WTC11 (cell line): Measurements from ENCODE around the gene SLBP. TPM values are rescaled to one million over a fixed set of nuclear protein-coding genes. Genes with fewer than 3 reads are reported as not detected.

Experiments used
- ATAC-seq: fragments of 200-7000 bp; cut with Tn5 transposase; 2 replicates; pipeline ENCODE4 v1.10.0; 2021; ENCODE audit warnings: mild to moderate bottlenecking, moderate library complexity
- CTCF ChIA-PET: fragments of 300-600 bp; sonication (Branson Sonifier 250); formaldehyde crosslinking; loops from one replicate; lab custom pipeline; 2021; ENCODE audit warnings: antibody characterized with exemption; lab: Charles Lee
- POLR2A ChIA-PET: fragments of 350-600 bp; sonication (Branson Sonifier 250); formaldehyde crosslinking; loops from one replicate; lab custom pipeline; 2021; ENCODE audit warnings: antibody characterized with exemption; lab: Charles Lee
- DNase-seq: peaks from one replicate; pipeline ENCODE4 v3.0.0; 2021; ENCODE audit warnings: low spot score
- H3K27ac Mint-ChIP-seq: 2 replicates; pipeline ENCODE4 v1.8.0; 2021; ENCODE audit warnings: mixed read lengths
- H3K27me3 Mint-ChIP-seq: 2 replicates; pipeline ENCODE4 v1.8.0; 2021; ENCODE audit warnings: low read depth, mild to moderate bottlenecking, moderate library complexity, mixed read lengths
- H3K36me3 Mint-ChIP-seq: 2 replicates; pipeline ENCODE4 v1.8.0; 2021; ENCODE audit warnings: mixed read lengths
- H3K4me1 Mint-ChIP-seq: 2 replicates; pipeline ENCODE4 v1.8.0; 2022; ENCODE audit warnings: mixed read lengths
- H3K4me3 Mint-ChIP-seq: 2 replicates; pipeline ENCODE4 v1.8.0; 2021; ENCODE audit warnings: mild to moderate bottlenecking, moderate library complexity, mixed read lengths
- H3K9me3 Mint-ChIP-seq: 2 replicates; pipeline ENCODE4 v1.8.0; 2021; ENCODE audit warnings: mixed read lengths
- PRRX2 ChIP-seq: fragments of 250-450 bp; sonication (Bioruptor Pico); IDR thresholded peaks from 2 replicates; pipeline ENCODE4 v1.8.0; 2021; ENCODE audit warnings: mild to moderate bottlenecking
- RORB ChIP-seq: fragments of 250-450 bp; sonication (Bioruptor Pico); IDR thresholded peaks from 2 replicates; pipeline ENCODE4 v1.9.0; 2021; ENCODE audit warnings: mild to moderate bottlenecking
- SP1 ChIP-seq: sonication (generic); formaldehyde crosslinking; conservative IDR thresholded peaks from 2 replicates; pipeline ENCODE4 v1.8.1; 2022; ENCODE audit warnings: missing genetic modification reagents
- ZNF121 ChIP-seq: sonication (generic); formaldehyde crosslinking; IDR thresholded peaks from 2 replicates; pipeline ENCODE4 v1.8.0; 2023; ENCODE audit warnings: missing genetic modification reagents
- ZNF396 ChIP-seq: fragments of 250-450 bp; sonication (Bioruptor Pico); IDR thresholded peaks from 2 replicates; pipeline ENCODE4 v1.8.0; 2021; ENCODE audit warnings: mild to moderate bottlenecking, moderate library complexity, borderline replicate concordance
- total RNA-seq: library from RNA; stranded (reverse); gene quantifications from 3 replicates; pipeline ENCODE4 v1.2.3, GENCODE V29; 2021
- TF ChIP-seq, protein P1 (sequence below): sonication (generic); formaldehyde crosslinking; IDR thresholded peaks from 2 replicates; pipeline ENCODE4 v1.8.0; 2022; ENCODE audit warnings: mild to moderate bottlenecking, missing genetic modification reagents
- TF ChIP-seq, protein P2 (sequence below): sonication (generic); formaldehyde crosslinking; IDR thresholded peaks from 2 replicates; pipeline ENCODE4 v1.8.1; 2023; ENCODE audit warnings: mild to moderate bottlenecking, missing genetic modification reagents
- TF ChIP-seq, protein P3 (sequence below): fragments of 250-450 bp; sonication (Bioruptor Pico); IDR thresholded peaks from 2 replicates; pipeline ENCODE4 v1.9.0; 2021; ENCODE audit warnings: mild to moderate bottlenecking
- TF ChIP-seq, protein P4 (sequence below): fragments of 250-450 bp; sonication (Bioruptor Pico); conservative IDR thresholded peaks from 2 replicates; pipeline ENCODE4 v1.9.0; 2021; ENCODE audit warnings: mild to moderate bottlenecking
- TF ChIP-seq, protein P5 (sequence below): sonication (generic); formaldehyde crosslinking; IDR thresholded peaks from 2 replicates; pipeline ENCODE4 v1.8.0; 2023; ENCODE audit warnings: missing genetic modification reagents, mild to moderate bottlenecking, borderline replicate concordance
- TF ChIP-seq, protein P6 (sequence below): sonication (generic); formaldehyde crosslinking; IDR thresholded peaks from 2 replicates; pipeline ENCODE4 v1.8.1; 2023; ENCODE audit warnings: mild to moderate bottlenecking, missing genetic modification reagents, borderline replicate concordance

SLBP gene
- total RNA-seq, 1 experiment from 2014 or later, result 40.2 TPM

DNA sequence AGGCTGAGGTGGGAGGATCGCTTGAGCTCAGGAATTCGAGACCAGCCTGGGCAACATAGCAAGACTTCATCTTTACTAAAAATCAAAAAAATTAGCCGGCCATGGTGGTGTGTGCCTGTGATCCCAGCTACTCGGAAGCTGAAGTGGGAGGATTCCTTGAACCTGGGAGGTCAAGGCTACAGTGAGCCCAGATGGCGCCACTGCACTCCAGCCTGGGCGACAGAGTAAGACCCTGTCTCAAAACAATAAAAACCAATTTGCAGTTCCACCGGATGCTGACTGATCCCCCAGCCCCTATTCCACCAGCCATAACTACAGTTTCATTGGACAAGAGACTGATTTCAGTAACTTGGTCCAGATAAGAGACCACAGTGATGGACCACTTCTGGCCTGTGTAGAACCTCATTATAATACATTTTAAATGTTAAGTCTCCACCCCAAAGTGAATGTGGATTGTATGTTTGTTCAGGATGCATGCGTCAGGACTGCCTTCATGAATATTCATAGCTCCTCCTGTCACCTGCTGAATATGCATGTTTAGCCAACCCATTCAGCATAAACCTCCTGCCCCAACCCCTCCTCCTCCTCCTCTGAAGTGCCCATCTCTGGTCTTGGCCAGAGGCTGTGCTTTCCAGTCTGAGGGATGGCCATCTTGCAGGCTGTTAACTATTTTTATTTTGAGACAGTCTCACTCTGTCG, 2.3 kb upstream of the SLBP start:
- Mint-ChIP-seq H3K4me3 (peak overlapping the region; percentile 95; the same call in 1 of the 2 replicates), H3K27ac (peak overlapping the region; percentile 74), H3K36me3 (peaks cover 18% of the 10 kb centered on the region), H3K4me1 (peaks cover 31% of the 10 kb centered on the region), H3K27me3 (peaks cover 2% of the 10 kb centered on the region; the same call in 1 of the 2 replicates), H3K9me3 (no peaks in the 10 kb centered on the region)
- ATAC-seq (peak; percentile 4), DNase-seq (no peak)
- TF ChIP-seq, protein P1, sequence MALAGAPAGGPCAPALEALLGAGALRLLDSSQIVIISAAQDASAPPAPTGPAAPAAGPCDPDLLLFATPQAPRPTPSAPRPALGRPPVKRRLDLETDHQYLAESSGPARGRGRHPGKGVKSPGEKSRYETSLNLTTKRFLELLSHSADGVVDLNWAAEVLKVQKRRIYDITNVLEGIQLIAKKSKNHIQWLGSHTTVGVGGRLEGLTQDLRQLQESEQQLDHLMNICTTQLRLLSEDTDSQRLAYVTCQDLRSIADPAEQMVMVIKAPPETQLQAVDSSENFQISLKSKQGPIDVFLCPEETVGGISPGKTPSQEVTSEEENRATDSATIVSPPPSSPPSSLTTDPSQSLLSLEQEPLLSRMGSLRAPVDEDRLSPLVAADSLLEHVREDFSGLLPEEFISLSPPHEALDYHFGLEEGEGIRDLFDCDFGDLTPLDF (CRISPR knock-in tag), result no peak
- peak; percentile 74; the same call in 1 of the 2 replicates for TF ChIP-seq ZNF121 (CRISPR knock-in tag)
- ChIA-PET POLR2A (no interaction called here), CTCF (interaction anchor here (1.0 to 3.4 kb wide), 4 partner anchors 12 to 34 kb away, joined by 4 to 24 read pairs (median 6); no protein-coding TSS in a partner anchor)

DNA sequence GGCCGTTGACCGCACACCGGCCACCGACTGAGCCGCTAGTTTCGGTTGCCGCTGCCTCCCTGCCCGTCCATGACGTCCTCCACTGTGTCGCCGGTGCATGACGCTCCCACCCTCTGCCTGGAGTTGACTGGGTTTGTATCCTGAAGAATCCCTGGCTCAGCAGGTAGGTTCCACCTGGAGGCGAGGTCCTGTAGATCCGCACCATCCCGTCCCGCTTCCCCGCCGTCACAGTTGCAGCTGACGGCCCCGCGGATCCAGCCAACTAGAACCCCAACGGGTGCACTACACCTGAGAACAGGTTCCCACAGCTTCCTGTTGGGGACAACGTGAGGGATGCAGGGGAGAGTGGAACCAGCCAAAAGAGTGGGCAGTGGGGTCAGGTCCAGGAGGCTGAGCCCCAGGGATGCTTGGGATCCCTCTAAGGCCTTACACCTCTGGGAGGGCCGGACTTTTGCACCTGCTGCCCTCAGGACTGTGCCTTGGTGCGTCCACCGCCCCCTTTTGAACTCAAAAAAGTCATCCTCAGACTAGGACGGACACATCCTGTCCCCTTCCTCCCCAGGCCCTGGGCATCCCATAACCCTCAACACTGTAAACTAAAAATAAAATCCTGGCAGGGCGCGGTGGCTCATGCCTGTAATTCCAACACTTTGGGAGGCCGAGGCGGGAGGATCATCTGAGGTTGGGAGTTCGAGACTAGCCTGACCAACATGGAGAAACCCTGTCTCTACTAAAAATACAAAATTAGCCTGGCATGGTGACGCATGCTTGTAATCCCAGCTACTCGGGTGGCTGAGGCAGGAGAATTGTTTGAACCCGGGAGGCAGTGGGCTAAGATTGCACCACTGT, 1.1 kb upstream of the SLBP start:
- TF ChIP-seq ZNF396, result no peak
- no peak for TF ChIP-seq SP1 (CRISPR knock-in tag)
- CTCF ChIA-PET, result interaction anchor here (1.1 to 3.4 kb wide), 6 partner anchors 13 to 55 kb away, joined by 3 to 24 read pairs (median 6); no protein-coding TSS in a partner anchor
- peak; percentile 69 for DNase-seq

DNA sequence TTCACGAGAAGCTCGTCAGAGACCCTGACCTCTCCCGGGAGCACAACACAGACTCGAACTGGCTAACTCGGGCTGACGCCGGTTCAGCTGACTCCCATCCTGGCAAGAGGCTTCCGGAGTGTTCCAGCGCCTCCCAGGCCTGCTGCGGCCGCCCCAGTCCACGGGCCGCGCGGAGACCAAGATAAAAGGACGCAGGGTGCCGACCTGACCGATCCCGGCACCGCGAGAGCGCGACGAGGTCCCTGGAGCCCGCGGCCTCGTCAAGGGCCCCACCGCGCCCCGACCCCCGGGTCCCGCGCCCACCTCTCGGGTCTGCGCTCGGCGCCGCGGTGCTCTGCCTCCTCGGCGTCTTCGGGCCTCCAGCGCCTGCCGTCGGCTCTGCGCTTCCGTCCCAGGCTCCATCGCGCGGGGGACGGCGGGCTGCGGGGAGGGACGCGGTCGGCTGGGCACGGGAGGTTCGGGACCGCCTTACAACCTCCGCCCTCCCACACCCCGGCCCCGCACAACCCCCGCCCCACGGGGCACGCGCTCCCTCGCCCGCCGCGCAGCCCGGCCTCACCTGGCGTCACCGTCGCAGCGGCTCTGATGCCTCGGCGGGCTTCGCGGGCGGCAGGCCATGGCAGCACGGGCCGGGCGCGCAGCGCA, 426 bp downstream of the SLBP start:
- ATAC-seq (peak; percentile 8), DNase-seq (peak; percentile 43)
- Mint-ChIP-seq H3K4me3 (peak overlapping the region; percentile 94), H3K36me3 (peaks cover 17% of the 10 kb centered on the region), H3K9me3 (no peaks in the 10 kb centered on the region), H3K27ac (peak overlapping the region; percentile 95), H3K4me1 (peaks cover 27% of the 10 kb centered on the region), H3K27me3 (peaks cover 2% of the 10 kb centered on the region; the same call in 1 of the 2 replicates)
- POLR2A ChIA-PET, result interaction anchor here (0.9 to 1.8 kb wide), 3 partner anchors 9 to 33 kb away, joined by 3 to 16 read pairs (median 4); partner anchors contain the start of genes TACC3 and TMEM129
- CTCF ChIA-PET, result interaction anchor here (1.3 to 3.4 kb wide), 5 partner anchors 15 to 199 kb away, joined by 3 to 24 read pairs (median 5); no protein-coding TSS in a partner anchor
- TF ChIP-seq, protein P2, sequence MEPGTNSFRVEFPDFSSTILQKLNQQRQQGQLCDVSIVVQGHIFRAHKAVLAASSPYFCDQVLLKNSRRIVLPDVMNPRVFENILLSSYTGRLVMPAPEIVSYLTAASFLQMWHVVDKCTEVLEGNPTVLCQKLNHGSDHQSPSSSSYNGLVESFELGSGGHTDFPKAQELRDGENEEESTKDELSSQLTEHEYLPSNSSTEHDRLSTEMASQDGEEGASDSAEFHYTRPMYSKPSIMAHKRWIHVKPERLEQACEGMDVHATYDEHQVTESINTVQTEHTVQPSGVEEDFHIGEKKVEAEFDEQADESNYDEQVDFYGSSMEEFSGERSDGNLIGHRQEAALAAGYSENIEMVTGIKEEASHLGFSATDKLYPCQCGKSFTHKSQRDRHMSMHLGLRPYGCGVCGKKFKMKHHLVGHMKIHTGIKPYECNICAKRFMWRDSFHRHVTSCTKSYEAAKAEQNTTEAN (CRISPR knock-in tag), result no peak
- TF ChIP-seq, protein P3, sequence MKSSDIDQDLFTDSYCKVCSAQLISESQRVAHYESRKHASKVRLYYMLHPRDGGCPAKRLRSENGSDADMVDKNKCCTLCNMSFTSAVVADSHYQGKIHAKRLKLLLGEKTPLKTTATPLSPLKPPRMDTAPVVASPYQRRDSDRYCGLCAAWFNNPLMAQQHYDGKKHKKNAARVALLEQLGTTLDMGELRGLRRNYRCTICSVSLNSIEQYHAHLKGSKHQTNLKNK (CRISPR knock-in tag), result no peak
- TF ChIP-seq, protein P4, sequence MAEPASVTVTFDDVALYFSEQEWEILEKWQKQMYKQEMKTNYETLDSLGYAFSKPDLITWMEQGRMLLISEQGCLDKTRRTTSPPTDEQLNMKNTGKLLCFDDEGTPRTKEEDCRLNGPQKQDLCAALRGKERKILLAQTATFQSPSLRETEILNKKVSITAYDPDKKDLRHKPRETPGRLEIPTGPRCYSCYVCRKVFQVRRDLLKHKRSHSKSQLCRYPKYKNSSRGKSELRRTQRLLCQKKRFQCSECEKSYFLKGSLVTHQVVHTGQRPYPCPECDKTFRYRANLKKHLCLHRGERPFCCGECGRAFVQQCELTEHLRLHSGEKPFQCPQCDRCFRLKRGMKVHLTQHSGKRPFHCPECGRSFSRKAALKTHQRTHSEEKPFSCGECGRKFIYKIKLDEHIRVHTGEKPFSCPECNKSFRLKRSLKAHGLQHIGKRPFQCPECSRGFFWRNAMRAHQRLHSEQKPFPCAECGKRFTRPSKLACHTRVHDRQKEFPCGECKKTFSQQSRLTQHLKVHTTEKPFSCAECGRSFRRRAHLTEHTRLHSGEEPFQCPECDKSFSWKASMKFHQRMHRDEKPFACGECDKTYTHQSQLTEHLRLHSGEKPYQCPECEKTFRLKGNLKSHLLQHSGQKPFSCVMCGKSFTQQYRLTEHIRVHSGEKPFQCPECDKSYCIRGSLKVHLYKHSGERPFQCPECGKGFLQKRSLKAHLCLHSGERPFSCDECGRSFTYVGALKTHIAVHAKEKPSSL (CRISPR knock-in tag), result no peak
- TF ChIP-seq, protein P5, sequence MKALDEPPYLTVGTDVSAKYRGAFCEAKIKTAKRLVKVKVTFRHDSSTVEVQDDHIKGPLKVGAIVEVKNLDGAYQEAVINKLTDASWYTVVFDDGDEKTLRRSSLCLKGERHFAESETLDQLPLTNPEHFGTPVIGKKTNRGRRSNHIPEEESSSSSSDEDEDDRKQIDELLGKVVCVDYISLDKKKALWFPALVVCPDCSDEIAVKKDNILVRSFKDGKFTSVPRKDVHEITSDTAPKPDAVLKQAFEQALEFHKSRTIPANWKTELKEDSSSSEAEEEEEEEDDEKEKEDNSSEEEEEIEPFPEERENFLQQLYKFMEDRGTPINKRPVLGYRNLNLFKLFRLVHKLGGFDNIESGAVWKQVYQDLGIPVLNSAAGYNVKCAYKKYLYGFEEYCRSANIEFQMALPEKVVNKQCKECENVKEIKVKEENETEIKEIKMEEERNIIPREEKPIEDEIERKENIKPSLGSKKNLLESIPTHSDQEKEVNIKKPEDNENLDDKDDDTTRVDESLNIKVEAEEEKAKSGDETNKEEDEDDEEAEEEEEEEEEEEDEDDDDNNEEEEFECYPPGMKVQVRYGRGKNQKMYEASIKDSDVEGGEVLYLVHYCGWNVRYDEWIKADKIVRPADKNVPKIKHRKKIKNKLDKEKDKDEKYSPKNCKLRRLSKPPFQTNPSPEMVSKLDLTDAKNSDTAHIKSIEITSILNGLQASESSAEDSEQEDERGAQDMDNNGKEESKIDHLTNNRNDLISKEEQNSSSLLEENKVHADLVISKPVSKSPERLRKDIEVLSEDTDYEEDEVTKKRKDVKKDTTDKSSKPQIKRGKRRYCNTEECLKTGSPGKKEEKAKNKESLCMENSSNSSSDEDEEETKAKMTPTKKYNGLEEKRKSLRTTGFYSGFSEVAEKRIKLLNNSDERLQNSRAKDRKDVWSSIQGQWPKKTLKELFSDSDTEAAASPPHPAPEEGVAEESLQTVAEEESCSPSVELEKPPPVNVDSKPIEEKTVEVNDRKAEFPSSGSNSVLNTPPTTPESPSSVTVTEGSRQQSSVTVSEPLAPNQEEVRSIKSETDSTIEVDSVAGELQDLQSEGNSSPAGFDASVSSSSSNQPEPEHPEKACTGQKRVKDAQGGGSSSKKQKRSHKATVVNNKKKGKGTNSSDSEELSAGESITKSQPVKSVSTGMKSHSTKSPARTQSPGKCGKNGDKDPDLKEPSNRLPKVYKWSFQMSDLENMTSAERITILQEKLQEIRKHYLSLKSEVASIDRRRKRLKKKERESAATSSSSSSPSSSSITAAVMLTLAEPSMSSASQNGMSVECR (CRISPR knock-in tag), result no peak
- TF ChIP-seq RORB (CRISPR knock-in tag), result no peak
- no peak for TF ChIP-seq PRRX2 (CRISPR knock-in tag)
- TF ChIP-seq, protein P6, sequence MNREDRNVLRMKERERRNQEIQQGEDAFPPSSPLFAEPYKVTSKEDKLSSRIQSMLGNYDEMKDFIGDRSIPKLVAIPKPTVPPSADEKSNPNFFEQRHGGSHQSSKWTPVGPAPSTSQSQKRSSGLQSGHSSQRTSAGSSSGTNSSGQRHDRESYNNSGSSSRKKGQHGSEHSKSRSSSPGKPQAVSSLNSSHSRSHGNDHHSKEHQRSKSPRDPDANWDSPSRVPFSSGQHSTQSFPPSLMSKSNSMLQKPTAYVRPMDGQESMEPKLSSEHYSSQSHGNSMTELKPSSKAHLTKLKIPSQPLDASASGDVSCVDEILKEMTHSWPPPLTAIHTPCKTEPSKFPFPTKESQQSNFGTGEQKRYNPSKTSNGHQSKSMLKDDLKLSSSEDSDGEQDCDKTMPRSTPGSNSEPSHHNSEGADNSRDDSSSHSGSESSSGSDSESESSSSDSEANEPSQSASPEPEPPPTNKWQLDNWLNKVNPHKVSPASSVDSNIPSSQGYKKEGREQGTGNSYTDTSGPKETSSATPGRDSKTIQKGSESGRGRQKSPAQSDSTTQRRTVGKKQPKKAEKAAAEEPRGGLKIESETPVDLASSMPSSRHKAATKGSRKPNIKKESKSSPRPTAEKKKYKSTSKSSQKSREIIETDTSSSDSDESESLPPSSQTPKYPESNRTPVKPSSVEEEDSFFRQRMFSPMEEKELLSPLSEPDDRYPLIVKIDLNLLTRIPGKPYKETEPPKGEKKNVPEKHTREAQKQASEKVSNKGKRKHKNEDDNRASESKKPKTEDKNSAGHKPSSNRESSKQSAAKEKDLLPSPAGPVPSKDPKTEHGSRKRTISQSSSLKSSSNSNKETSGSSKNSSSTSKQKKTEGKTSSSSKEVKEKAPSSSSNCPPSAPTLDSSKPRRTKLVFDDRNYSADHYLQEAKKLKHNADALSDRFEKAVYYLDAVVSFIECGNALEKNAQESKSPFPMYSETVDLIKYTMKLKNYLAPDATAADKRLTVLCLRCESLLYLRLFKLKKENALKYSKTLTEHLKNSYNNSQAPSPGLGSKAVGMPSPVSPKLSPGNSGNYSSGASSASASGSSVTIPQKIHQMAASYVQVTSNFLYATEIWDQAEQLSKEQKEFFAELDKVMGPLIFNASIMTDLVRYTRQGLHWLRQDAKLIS, result no peak

More for the DNA sequence above, 1.1 kb upstream of the SLBP start:
- H3K4me3 Mint-ChIP-seq, result peak overlapping the region; percentile 95
- POLR2A ChIA-PET, result interaction anchor here (1.0 to 1.8 kb wide), 3 partner anchors 8 to 536 kb away, joined by 3 to 16 read pairs (median 4); partner anchors contain the start of genes TACC3 and TMEM129
- peaks cover 2% of the 10 kb centered on the region; the same call in 1 of the 2 replicates for H3K27me3 Mint-ChIP-seq
- no peaks in the 10 kb centered on the region for H3K9me3 Mint-ChIP-seq
- peaks cover 16% of the 10 kb centered on the region for H3K36me3 Mint-ChIP-seq
- H3K27ac Mint-ChIP-seq, result peak overlapping the region; percentile 99
- peak; percentile 6 for ATAC-seq
- peaks cover 27% of the 10 kb centered on the region for H3K4me1 Mint-ChIP-seq
